ENCODE data around the gene BMAL1. TPM values are rescaled to one million over a fixed set of nuclear protein-coding genes. Genes with fewer than 3 reads are reported as not detected.

Gene BMAL1
- polyA plus RNA-seq, 3 donors, result 10.2 to 43.4 (median 11.5) TPM

- Histone ChIP-seq H3K4me3 (replicated peaks in 1 of 3; ENCODE audit: low read depth in 2 of 3, low read length in 3 of 3) (no peak overlapping the region), H3K27me3 (ENCODE audit: control insufficient read depth in 2 of 2, insufficient read depth in 2 of 2, low read length in 2 of 2) (no peaks in the 10 kb centered on the region), H2AFZ (ENCODE audit: insufficient read depth, low read depth, low read length, poor library complexity, severe bottlenecking) (no peak overlapping the region), H3K9ac (ENCODE audit: insufficient read depth, low read length, poor library complexity, severe bottlenecking) (no peak overlapping the region), H3K79me2 (ENCODE audit: insufficient read depth, low read length) (peaks cover 86% of the 10 kb centered on the region), H3K36me3 (replicated peaks in 1 of 2; ENCODE audit: control insufficient read depth in 1 of 2, insufficient read depth in 2 of 2, low read length in 2 of 2) (peaks cover 7 to 43% of the 10 kb centered on the region in 2 donors), H3K4me2 (replicated peaks; ENCODE audit: extremely low read depth, low read length, poor library complexity, severe bottlenecking) (no peak overlapping the region), H3K9me3 (replicated peaks in 1 of 2; ENCODE audit: control insufficient read depth in 1 of 2, insufficient read depth in 1 of 2, low read length in 2 of 2) (peaks cover 0 to 4% of the 10 kb centered on the region in 2 donors), H4K20me1 (ENCODE audit: insufficient read depth, low read length) (peaks cover 100% of the 10 kb centered on the region), H3K4me1 (ENCODE audit: control insufficient read depth in 1 of 2, insufficient read depth in 2 of 2, low read length in 2 of 2) (peaks cover 22 to 28% of the 10 kb centered on the region in 2 donors), H3K27ac (ENCODE audit: low read depth in 1 of 2, low read length in 2 of 2) (no peak overlapping the region)
- Mint-ChIP-seq H3K4me3 (no peak overlapping the region), H3K9me3 (peaks cover under 1 to 5% (median 3%) of the 10 kb centered on the region in 7 donors), H3K36me3 (peaks cover 34% of the 10 kb centered on the region in 2 donors), H3K27ac (no peak overlapping the region), H3K4me1 (peaks cover 19% of the 10 kb centered on the region), H3K27me3 (ENCODE audit: low read depth in 3 of 3) (no peaks in the 10 kb centered on the region)
- TF ChIP-seq, protein P1, sequence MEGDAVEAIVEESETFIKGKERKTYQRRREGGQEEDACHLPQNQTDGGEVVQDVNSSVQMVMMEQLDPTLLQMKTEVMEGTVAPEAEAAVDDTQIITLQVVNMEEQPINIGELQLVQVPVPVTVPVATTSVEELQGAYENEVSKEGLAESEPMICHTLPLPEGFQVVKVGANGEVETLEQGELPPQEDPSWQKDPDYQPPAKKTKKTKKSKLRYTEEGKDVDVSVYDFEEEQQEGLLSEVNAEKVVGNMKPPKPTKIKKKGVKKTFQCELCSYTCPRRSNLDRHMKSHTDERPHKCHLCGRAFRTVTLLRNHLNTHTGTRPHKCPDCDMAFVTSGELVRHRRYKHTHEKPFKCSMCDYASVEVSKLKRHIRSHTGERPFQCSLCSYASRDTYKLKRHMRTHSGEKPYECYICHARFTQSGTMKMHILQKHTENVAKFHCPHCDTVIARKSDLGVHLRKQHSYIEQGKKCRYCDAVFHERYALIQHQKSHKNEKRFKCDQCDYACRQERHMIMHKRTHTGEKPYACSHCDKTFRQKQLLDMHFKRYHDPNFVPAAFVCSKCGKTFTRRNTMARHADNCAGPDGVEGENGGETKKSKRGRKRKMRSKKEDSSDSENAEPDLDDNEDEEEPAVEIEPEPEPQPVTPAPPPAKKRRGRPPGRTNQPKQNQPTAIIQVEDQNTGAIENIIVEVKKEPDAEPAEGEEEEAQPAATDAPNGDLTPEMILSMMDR (IDR thresholded peaks at IDR 0.05), result no peak
- no peak for DNase-seq
- no CpG with 5 or more reads among the region's 2 CpGs for WGBS (ENCODE audit: insufficient coverage)
- intact Hi-C loops (cut with micrococcal nuclease), result no loop called here
Observed at GRCh38 chr11:13308704-13309103, 31.1 kb downstream of the BMAL1 start.

DNA sequence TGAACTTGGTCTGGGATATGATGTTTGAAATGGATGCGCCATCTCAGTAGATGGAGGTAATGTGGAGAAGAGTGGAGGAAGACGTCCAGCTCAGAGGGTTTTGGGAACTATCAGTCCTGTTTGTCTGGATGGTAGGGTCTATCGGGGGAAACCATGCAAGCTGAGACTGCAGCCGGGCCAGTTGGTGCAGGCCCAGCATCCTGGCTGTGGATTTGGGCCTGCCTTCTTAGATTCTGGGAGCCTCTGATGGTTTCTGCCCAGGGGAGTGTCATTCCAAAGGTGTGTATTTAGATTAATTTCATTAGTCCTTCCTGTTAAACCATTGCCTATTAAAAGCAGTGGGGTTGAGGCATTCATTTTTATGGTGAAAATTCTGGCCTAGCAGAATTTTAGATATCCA lies 31.6 kb downstream of the BMAL1 start:
- intact Hi-C loops (cut with micrococcal nuclease), result no loop called here
- no peaks in the 10 kb centered on the region for H3K27me3 Mint-ChIP-seq (ENCODE audit: low read depth in 3 of 3)
- Histone ChIP-seq H3K9me3 (replicated peaks in 1 of 2; ENCODE audit: control insufficient read depth in 1 of 2, insufficient read depth in 1 of 2, low read length in 2 of 2) (peaks cover 0 to 4% of the 10 kb centered on the region in 2 donors), H4K20me1 (ENCODE audit: insufficient read depth, low read length) (peaks cover 100% of the 10 kb centered on the region), H3K27me3 (ENCODE audit: control insufficient read depth in 2 of 2, insufficient read depth in 2 of 2, low read length in 2 of 2) (no peaks in the 10 kb centered on the region), H3K4me2 (replicated peaks; ENCODE audit: extremely low read depth, low read length, poor library complexity, severe bottlenecking) (no peak overlapping the region), H3K4me3 (replicated peaks in 1 of 3; ENCODE audit: low read depth in 2 of 3, low read length in 3 of 3) (no peak overlapping the region), H3K27ac (ENCODE audit: low read depth in 1 of 2, low read length in 2 of 2) (no peak overlapping the region), H3K79me2 (ENCODE audit: insufficient read depth, low read length) (peaks cover 86% of the 10 kb centered on the region), H2AFZ (ENCODE audit: insufficient read depth, low read depth, low read length, poor library complexity, severe bottlenecking) (no peak overlapping the region), H3K4me1 (ENCODE audit: control insufficient read depth in 1 of 2, insufficient read depth in 2 of 2, low read length in 2 of 2) (peaks cover 18 to 24% of the 10 kb centered on the region in 2 donors), H3K36me3 (replicated peaks in 1 of 2; ENCODE audit: control insufficient read depth in 1 of 2, insufficient read depth in 2 of 2, low read length in 2 of 2) (peaks cover 7 to 47% of the 10 kb centered on the region in 2 donors), H3K9ac (ENCODE audit: insufficient read depth, low read length, poor library complexity, severe bottlenecking) (no peak overlapping the region)
- 94% methylated on average over 4 of the region's 4 CpGs for WGBS (ENCODE audit: insufficient coverage)
- H3K4me3 Mint-ChIP-seq, result no peak overlapping the region
- no peak overlapping the region for H3K27ac Mint-ChIP-seq
- no peak for DNase-seq
- TF ChIP-seq, protein P1 (IDR thresholded peaks at IDR 0.05), result no peak
- H3K4me1 Mint-ChIP-seq, result peaks cover 17% of the 10 kb centered on the region
- peaks cover 0 to under 1% (median 0%) of the 10 kb centered on the region in 7 donors for H3K9me3 Mint-ChIP-seq
- peaks cover 39% of the 10 kb centered on the region in 2 donors for H3K36me3 Mint-ChIP-seq

Measured in CD14-positive monocyte (primary cell).